Neural cell (in vitro differentiated cells): ENCODE results near the gene LAPTM5. TPM values are rescaled to one million over a fixed set of nuclear protein-coding genes. Genes with fewer than 3 reads are reported as not detected.
"Not testable (repeated sequence)": the region's sequence is repeated elsewhere in the genome, so short reads cannot be mapped to it uniquely, and the experiment has no call there.

Experiments
- H2AFZ ChIP-seq: fragments of 200-600, 300-800 bp; sonication (generic), shearing (Covaris generic); 2 replicates; pipeline ENCODE4 v1.6.0; 2014; ENCODE audit warnings: low read depth, mild to moderate bottlenecking, antibody characterized with exemption, low read length, moderate library complexity
- H3F3A ChIP-seq: fragments of 200-600 bp; shearing (Covaris generic); 2 replicates; pipeline ENCODE4 v1.6.1; 2016; ENCODE audit warnings: mild to moderate bottlenecking, moderate library complexity, mixed read lengths, antibody characterized with exemption, low read length; ENCODE audit not compliant: insufficient read depth, poor library complexity, severe bottlenecking
- H3K27ac ChIP-seq: fragments of 200-600, 300-800 bp; sonication (generic), shearing (Covaris generic); 2 replicates; pipeline ENCODE4 v1.5.1; 2014; ENCODE audit warnings: mild to moderate bottlenecking, low read length, moderate library complexity
- H3K27me3 ChIP-seq: fragments of 300-800, 200-600 bp; sonication (generic), shearing (Covaris generic); 2 replicates; pipeline ENCODE4 v1.6.0; 2014; ENCODE audit warnings: mild to moderate bottlenecking, low read depth, low read length, moderate library complexity; ENCODE audit not compliant: insufficient read depth
- H3K36me3 ChIP-seq: fragments of 300-800, 200-600 bp; sonication (generic), shearing (Covaris generic); 2 replicates; pipeline ENCODE4 v1.5.1; 2014; ENCODE audit warnings: mild to moderate bottlenecking, antibody characterized with exemption, low read length, moderate library complexity; ENCODE audit not compliant: insufficient read depth
- H3K4me2 ChIP-seq: fragments of 300-800, 200-600 bp; sonication (generic), shearing (Covaris generic); 2 replicates; pipeline ENCODE4 v1.6.0; 2014; ENCODE audit warnings: mild to moderate bottlenecking, low read length
- H3K4me3 ChIP-seq: fragments of 300-800, 200-600 bp; sonication (generic), shearing (Covaris generic); 2 replicates; pipeline ENCODE4 v1.5.1; 2014; ENCODE audit warnings: mild to moderate bottlenecking, low read length, moderate library complexity
- H3K79me2 ChIP-seq: fragments of 200-600 bp; shearing (Covaris generic); replicated peaks from 2 replicates; pipeline ENCODE4 v1.6.0; 2014; ENCODE audit warnings: mild to moderate bottlenecking, low read length, moderate library complexity; ENCODE audit not compliant: insufficient read depth
- H3K9ac ChIP-seq: fragments of 300-800, 200-600 bp; sonication (generic), shearing (Covaris generic); 2 replicates; pipeline ENCODE4 v1.6.1; 2016; ENCODE audit warnings: mild to moderate bottlenecking, low read length, mixed read lengths
- H3K9me2 ChIP-seq: fragments of 200-600 bp; shearing (Covaris generic); 2 replicates; pipeline ENCODE4 v1.6.1; 2016; ENCODE audit warnings: mild to moderate bottlenecking, low read length, mixed read lengths; ENCODE audit not compliant: insufficient read depth
- H3K9me3 ChIP-seq: fragments of 200-600, 300-800 bp; sonication (generic), shearing (Covaris generic); 2 replicates; pipeline ENCODE4 v1.6.1; 2016; ENCODE audit warnings: mild to moderate bottlenecking, mixed run types, low read length, moderate library complexity, mixed read lengths
- H4K20me1 ChIP-seq: fragments of 200-600 bp; shearing (Covaris generic); 2 replicates; pipeline ENCODE4 v1.6.1; 2016; ENCODE audit warnings: mild to moderate bottlenecking, mixed run types; ENCODE audit not compliant: insufficient read depth
- CTCF ChIP-seq: fragments of 450-650 bp; IDR thresholded peaks from 2 replicates; pipeline ENCODE4 v1.5.1; 2014; ENCODE audit warnings: antibody characterized with exemption, mild to moderate bottlenecking, moderate library complexity; ENCODE audit not compliant: poor library complexity, severe bottlenecking
- EP300 ChIP-seq: fragments of 450-650 bp; conservative IDR thresholded peaks from 2 replicates; pipeline ENCODE4 v1.6.1; 2014; ENCODE audit warnings: antibody characterized with exemption, mild to moderate bottlenecking, moderate library complexity; ENCODE audit not compliant: poor library complexity, severe bottlenecking
- EZH2 ChIP-seq: fragments of 200-600, 300-800 bp; shearing (Covaris generic), sonication (generic); IDR thresholded peaks from 2 replicates; pipeline ENCODE4 v1.6.1; 2014; ENCODE audit warnings: antibody characterized with exemption, low read length, borderline replicate concordance, mild to moderate bottlenecking; ENCODE audit not compliant: insufficient read depth, poor library complexity, severe bottlenecking
- MXI1 ChIP-seq: fragments of 450-650 bp; conservative IDR thresholded peaks from 2 replicates; pipeline ENCODE4 v1.6.1; 2014; ENCODE audit warnings: antibody characterized with exemption, mild to moderate bottlenecking; ENCODE audit not compliant: poor library complexity, severe bottlenecking
- POLR2AphosphoS5 ChIP-seq: IDR thresholded peaks from 2 replicates; pipeline ENCODE4 v1.6.1; 2012
- RAD21 ChIP-seq: fragments of 450-650 bp; conservative IDR thresholded peaks from 2 replicates; pipeline ENCODE4 v1.6.1; 2014; ENCODE audit warnings: antibody characterized with exemption, mild to moderate bottlenecking, moderate library complexity
- REST ChIP-seq: IDR thresholded peaks from 2 replicates; pipeline ENCODE4 v1.6.1; 2012; ENCODE audit warnings: borderline replicate concordance
- SMC3 ChIP-seq: fragments of 450-650 bp; conservative IDR thresholded peaks from 2 replicates; pipeline ENCODE4 v1.6.1; 2014; ENCODE audit warnings: antibody characterized with exemption, mild to moderate bottlenecking, moderate library complexity; ENCODE audit not compliant: poor library complexity
- TAF1 ChIP-seq: IDR thresholded peaks from 2 replicates; pipeline ENCODE4 v1.6.1; 2012; ENCODE audit warnings: low read depth
- polyA plus RNA-seq: library from polyadenylated mRNA; depleted of rRNA; stranded (reverse); fragments of >200 nt; gene quantifications from 2 replicates; pipeline ENCODE4 v1.2.3, GENCODE V29; 2014

Gene LAPTM5
- polyA plus RNA-seq, 1 donor from 2014 or later, result 0.12 TPM

GRCh38 chr1:30688516-30688915 lies 69.1 kb downstream of the LAPTM5 start:
- H3F3A ChIP-seq, H4K20me1 ChIP-seq, H3K9ac ChIP-seq, H3K36me3 ChIP-seq, H3K4me2 ChIP-seq, H3K9me2 ChIP-seq, H3K79me2 ChIP-seq, H3K4me3 ChIP-seq, H3K9me3 ChIP-seq, H3K27ac ChIP-seq, H2AFZ ChIP-seq: not testable (repeated sequence)
- H3K27me3 ChIP-seq, result peaks cover 18% of the 10 kb centered on the region

GRCh38 chr1:30687886-30688285 lies 69.7 kb downstream of the LAPTM5 start:
- Histone ChIP-seq H3K27me3 (peaks cover 18% of the 10 kb centered on the region), H3K9ac (no peak overlapping the region), H3K36me3 (no peaks in the 10 kb centered on the region)

More at GRCh38 chr1:30687886-30688285, 69.7 kb downstream of the LAPTM5 start:
- Histone ChIP-seq H4K20me1 (no peaks in the 10 kb centered on the region), H2AFZ (no peak overlapping the region), H3K9me2 (no peaks in the 10 kb centered on the region), H3K27ac (no peak overlapping the region), H3K9me3 (no peaks in the 10 kb centered on the region), H3F3A (no peaks in the 10 kb centered on the region), H3K4me2 (no peak overlapping the region), H3K79me2 (no peaks in the 10 kb centered on the region), H3K4me3 (no peak overlapping the region)
- TF ChIP-seq TAF1, result no peak
- TF ChIP-seq SMC3, result no peak
- TF ChIP-seq REST, result no peak
- TF ChIP-seq MXI1, result no peak
- no peak for TF ChIP-seq EP300
- no peak for TF ChIP-seq POLR2AphosphoS5
- TF ChIP-seq RAD21, result no peak
- no peak for TF ChIP-seq CTCF
- no peak for TF ChIP-seq EZH2
